GM21381 (cell line): ENCODE measurements around the gene GBX1.

Experiments used
- ATAC-seq: cut with Tn5 transposase; IDR thresholded peaks from one replicate; pipeline ENCODE4 v1.9.1; 2021; ENCODE audit warnings: mild to moderate bottlenecking, moderate library complexity; ENCODE audit not compliant: unreplicated experiment

GBX1 gene

GRCh38 chr7:151141311-151141854 is 26.1 kb downstream of the GBX1 start:
- ATAC-seq = no peak

GRCh38 chr7:151140826-151141225 is 26.7 kb downstream of the GBX1 start:
- no peak for ATAC-seq

- ATAC-seq = no peak
Observed at GRCh38 chr7:151139791-151140190, 27.7 kb downstream of the GBX1 start.

DNA sequence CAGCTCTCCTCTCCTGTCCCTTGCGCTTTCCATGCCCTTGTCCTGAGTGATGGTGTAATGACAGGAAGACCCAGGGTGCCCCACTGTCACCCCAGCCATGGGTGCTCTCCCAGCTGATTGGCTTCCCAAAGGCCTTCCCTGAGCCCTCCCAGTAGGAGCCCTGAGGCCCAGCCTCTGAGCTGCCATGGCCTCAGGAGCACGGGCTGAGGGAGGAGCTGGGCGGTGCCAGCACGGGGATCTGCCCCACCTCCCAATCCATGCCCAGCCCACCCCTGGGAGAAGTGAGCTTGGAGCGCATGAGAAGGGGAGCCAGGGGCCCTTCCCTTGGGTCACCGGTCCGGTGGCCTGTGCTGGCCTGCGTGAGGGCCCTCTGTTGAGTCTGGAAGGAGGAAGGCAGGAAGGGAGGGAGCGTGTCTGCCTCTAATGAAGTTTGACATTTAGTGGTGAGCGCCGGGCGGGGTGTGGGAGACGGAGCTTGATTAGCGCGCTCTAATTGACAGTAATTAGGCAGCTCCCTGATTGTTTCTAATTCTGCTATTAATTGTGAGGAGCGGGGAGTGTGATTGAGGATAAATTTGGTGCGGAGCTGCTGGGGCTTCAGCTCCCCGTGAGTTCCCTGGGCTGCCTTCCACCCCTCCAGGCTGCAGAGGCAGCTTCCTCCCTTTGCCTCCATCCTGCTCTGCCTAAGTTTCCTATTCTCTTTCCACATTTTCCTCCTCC is 28.3 kb downstream of the GBX1 start:
- no peak for ATAC-seq

DNA sequence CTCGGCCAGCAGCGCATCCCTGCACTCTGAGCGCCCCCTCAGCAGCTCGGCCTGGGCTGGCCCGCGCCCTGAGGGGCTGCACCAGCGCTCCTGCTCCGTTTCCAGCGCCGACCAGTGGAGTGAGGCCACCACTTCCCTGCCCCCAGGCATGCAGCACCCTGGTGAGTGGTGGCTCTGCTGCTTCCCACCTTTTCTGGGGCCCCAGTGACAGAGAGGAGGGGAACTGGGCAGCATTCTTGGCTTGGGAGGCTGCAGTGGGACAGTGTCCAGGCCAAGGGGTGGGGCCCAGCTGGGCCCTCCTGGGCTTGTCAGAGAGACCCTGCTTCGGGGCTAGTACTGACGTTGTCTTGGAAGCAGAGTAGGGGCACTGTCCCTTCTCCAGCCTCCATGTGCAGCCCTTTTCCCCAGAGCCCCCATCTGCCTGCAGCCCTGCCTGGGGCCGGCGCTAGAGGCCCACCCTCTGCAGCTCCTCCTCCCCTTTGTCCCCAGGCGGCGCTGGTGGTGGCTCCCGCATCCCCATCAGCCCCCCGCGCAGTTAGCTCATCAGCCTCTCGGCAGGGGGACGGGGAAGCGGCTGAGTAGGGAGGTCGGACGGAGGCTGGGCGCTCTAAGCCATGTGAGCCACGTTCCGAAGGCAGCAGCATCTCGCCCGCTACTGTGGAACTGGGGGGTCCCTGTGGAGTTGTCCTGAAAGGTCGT is 29.2 kb downstream of the GBX1 start:
- no peak for ATAC-seq

- no peak for ATAC-seq
Observed at GRCh38 chr7:151137791-151138152, 29.7 kb downstream of the GBX1 start.

DNA sequence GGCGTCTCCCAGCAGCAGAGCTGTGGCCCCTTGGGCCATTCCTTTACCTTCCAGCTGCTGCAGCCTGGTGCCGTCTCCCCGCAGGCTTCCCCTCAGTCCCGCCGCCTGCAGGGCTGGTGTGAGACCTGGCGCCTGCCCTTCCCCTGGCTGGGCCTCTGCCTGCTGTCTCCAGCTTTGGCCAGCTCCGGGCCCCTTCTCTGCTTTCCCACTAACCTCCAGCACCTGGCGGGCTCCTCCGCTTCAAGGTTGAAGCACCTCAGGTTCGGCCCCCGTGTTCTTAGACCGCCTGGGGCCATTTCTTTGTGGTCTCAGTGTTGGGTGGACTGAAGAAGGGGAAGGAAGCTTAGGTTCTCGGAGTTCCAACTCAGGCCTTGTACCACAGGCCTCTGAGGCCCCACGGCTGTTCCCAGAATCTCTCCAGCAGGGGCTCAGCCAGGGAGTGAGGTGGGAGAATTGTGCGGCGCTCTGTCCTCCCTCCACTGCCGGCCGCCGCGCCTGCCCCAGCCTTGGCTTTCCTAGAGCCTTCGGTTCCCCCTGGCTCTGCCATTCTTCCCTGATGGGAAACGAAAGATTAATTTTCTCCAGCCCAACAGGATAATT is 30.3 kb downstream of the GBX1 start:
- ATAC-seq = no peak

DNA sequence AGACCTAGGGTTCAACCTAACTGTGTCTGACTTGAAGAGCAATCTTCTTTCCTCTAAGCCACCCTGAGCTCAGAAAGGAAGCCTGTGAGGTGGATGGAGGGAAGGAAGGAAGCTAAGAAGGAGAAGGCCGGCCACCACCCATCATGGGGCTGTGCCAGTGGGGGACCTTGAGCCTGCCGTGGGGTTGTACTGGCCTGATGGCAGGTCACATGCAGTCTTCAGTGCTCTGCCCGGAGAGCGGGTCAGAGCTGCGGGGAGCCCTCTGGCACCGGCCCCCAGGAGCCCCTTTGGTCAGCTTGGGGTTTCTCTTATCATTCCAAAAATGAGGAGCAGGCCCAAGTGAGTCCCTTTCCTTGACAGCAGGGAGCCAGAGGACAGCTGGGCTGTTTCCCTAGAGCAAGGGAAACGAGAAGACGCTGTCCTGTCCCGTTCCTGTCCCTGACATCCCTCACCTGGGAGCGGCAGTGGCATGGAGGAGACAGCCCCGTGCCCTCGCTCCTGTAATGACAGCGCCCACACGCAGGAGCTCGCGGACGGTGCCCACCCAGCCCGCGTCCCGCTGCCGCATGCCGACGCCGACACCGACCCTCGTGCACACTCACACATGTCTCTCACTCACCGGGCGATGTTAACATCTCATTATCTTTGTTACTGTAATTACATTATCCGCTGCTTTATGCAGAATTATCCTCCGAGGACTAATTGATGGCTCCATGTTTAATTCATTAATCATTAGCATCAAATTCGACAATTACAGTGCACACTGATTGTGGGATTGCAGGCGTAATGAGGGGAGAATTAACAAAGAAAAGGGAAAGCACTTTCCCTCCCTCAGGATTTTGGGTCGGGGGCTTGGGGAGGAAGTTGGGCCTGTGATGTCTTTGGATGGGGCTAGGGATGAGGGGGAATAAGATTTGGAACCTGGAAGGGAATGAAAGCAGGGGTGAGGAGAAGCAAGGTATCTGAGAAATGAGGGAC is 31.3 kb downstream of the GBX1 start:
- no peak for ATAC-seq

GRCh38 chr7:151135525-151135845 is 32.0 kb downstream of the GBX1 start:
- ATAC-seq = no peak

GRCh38 chr7:151134743-151135524 is 32.6 kb downstream of the GBX1 start:
- ATAC-seq = no peak

DNA sequence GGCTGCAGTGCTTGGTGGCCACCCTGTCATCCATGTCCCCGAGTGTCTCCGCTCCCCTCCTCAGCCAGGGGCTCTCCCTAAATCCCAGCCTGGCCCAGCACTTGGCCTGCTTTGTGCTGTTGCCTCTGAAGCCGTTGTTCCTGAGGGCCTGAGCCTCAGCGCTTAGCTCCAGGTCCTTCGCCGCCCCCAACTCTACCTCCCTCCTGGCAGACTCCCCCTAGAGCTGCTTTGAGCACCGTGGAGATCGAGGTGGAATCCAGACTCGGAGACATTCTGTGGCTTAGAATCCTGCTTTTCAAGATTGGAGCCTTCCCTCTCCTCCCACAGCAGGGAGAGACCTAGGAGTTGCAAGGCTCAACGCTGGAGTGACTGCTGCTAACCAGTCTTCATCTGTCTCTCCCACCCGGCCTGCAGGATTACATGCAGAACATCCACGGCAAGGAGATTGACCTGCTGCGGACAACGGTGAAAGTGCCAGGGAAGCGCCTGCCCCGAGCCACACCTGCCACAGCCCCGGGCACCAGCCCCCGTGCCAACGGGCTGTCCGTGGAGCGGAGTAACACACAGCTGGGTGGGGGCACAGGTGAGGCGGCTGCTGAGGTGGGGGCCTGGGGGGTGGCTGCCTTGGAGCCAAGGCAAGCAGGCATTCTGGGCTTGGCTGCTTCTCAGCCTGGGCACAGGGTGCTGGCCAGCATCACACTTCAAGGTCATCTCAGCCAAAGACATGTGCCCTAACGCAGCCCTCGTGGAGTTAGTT is 33.3 kb downstream of the GBX1 start:
- ATAC-seq = no peak

DNA sequence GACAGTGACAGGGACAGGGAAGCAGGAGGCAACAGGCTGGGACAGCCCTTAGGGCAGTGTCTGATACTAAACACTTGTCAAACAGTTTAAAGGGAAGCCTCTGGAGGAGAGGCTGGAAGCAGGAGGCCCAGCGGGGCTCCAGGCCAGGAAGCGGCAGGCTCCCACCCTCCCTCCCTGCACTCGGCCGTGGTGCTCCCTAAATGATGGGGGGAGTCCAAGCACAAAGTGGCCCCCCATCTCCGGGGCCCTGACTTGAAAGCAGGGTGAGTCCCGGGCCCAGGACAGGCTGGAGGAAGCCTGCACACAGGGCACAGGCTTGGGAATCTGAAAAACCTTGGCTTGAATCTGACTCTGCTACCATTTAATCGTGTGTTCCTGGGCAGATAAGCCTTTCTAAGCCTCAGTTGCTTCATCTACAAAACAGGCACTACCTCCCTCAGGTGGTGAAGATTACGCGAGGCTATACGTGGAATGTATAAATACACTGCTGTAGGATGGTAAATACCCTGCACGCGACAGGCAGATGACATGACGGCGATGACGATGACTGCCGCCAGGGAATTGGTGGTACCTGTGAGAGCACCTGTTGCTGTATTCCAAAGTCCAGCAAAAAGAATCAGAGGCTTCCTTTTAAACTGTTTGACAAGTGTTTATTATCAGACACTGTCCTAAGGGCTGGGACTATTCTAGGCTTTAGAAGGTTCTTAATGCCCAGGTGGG is 34.1 kb downstream of the GBX1 start:
- ATAC-seq = no peak

- ATAC-seq = no peak
Observed at GRCh38 chr7:151132461-151133205, 34.9 kb downstream of the GBX1 start.

DNA sequence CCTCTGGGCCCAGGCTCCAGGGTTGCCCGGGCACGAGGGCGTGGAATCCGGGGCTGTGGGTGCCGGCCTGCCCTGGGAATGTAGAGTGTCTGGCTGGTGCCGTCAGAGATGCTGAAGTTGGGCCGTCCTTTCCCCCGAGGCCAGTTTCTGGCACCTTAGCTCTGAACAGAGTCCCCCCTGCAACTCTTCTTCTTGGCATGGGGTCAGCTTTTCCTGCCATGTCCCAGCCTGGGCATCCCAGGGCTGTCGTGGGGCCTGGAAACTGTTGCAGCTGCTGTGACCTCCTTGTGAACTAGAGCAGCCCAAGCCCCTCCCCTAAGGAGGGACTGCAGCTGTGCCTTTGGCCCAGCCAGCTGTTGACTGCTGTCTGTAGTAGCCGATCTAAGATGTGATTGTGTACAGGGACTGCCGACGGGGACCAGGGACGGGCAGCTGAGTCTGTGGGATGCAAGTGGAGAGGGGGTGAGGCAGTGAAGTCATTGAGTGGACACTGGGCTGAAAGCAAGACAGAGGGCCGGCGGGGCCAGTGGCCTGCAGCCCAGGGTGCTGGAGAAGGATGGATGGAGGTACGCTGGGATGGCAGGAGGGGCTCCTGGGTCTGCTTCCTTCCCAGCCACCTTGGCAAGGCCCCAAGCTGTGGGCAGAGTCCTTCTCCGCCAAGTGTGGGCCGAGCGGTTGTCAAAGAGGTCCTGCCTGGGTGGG is 35.8 kb downstream of the GBX1 start:
- ATAC-seq = no peak

- ATAC-seq = no peak
Observed at GRCh38 chr7:151131224-151131591, 36.3 kb downstream of the GBX1 start.

- ATAC-seq = no peak
Observed at GRCh38 chr7:151130741-151131157, 36.7 kb downstream of the GBX1 start.

- no peak for ATAC-seq
Observed at GRCh38 chr7:151129960-151130591, 37.4 kb downstream of the GBX1 start.
